Activated CD4-positive, alpha-beta memory T cell treated with anti-CD3 and anti-CD28 coated beads, Interleukin-2, amount 10 ng/mL, durations not matched to agents 7 days and 5 days (primary cell): ENCODE measurements around the gene RNF43. TPM values are rescaled to one million over a fixed set of nuclear protein-coding genes. Genes with fewer than 3 reads are reported as not detected.

Experiments used
- CTCF ChIA-PET: fragments of 350-600 bp; sonication (Branson Sonifier 250); formaldehyde crosslinking; loops from one replicate; lab custom pipeline; 2021; ENCODE audit warnings: antibody characterized with exemption, inconsistent platforms; lab: Charles Lee
- POLR2A ChIA-PET: fragments of 350-600 bp; sonication (Branson Sonifier 250); formaldehyde crosslinking; loops from one replicate; lab custom pipeline; 2021; ENCODE audit warnings: antibody characterized with exemption; lab: Charles Lee
- DNase-seq: peaks from one replicate; pipeline ENCODE4 v3.0.0-alpha.2; 2020
- H3K27ac Mint-ChIP-seq: one replicate; pipeline ENCODE4 v1.8.0; 2021; ENCODE audit warnings: mild to moderate bottlenecking, mixed read lengths
- H3K27me3 Mint-ChIP-seq: one replicate; pipeline ENCODE4 v1.8.0; 2021; ENCODE audit warnings: mixed read lengths
- H3K36me3 Mint-ChIP-seq: one replicate; pipeline ENCODE4 v1.8.0; 2021; ENCODE audit warnings: low read depth, mixed read lengths
- H3K4me1 Mint-ChIP-seq: one replicate; pipeline ENCODE4 v1.8.0; 2021; ENCODE audit warnings: mixed read lengths
- H3K4me3 Mint-ChIP-seq: one replicate; pipeline ENCODE4 v1.8.0; 2021; ENCODE audit warnings: mild to moderate bottlenecking, mixed read lengths
- H3K9me3 Mint-ChIP-seq: one replicate; pipeline ENCODE4 v1.8.0; 2021; ENCODE audit warnings: mixed read lengths
- total RNA-seq, 2 experiments: library from RNA; stranded (reverse); gene quantifications; one replicate each; pipeline ENCODE4 v1.2.3, GENCODE V29; 2021

Gene RNF43
- total RNA-seq, 2 experiments from 2014 or later = not detected

DNA sequence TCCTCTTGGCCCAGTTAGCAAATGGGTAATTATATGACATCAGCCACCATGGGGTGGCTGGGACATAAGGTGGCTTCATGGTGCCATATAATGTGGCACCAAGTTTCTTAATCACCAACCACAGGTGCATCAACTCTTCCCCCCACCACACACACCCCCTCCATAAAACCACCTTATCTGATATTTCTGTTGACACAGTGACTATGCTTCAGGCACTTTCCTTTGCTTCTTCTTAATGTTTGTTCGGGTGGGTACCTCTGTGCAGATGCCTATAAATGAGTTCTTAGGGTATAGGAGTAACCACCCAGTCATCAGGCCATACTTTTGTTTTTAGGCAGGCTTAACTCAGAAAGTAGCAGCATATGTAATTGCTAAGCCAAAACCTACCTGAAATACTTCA, 29.5 kb downstream of the RNF43 start:
- Mint-ChIP-seq H3K4me1 (peaks cover 11% of the 10 kb centered on the region), H3K4me3 (no peak overlapping the region), H3K27me3 (peaks cover 2% of the 10 kb centered on the region), H3K9me3 (no peaks in the 10 kb centered on the region), H3K36me3 (no peaks in the 10 kb centered on the region), H3K27ac (no peak overlapping the region)
- ChIA-PET POLR2A (interaction anchor here (1.3 kb wide), 1 partner anchor 44 kb away, joined by 3 read pairs; no protein-coding TSS in a partner anchor), CTCF (no interaction called here)
- no peak for DNase-seq

DNA sequence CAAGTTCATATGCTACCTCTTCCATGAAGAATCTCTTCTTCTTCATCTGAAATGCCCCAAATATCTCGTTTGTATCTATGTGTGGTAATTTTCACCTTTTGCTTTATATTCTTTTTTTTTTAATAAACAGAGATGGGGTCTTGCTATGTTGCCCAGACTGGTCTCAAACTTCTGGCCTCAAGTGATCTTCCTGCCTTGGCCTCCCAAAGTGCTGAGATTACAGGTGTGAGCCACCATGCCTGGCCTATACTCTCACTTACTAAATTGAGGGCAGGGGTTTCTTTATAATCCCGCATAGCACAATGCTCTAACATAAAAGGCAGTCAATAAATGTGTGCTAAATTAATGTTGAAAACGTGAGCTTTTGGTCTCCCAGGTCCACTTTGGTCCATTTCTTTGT, 30.6 kb downstream of the RNF43 start:
- H3K27ac Mint-ChIP-seq = no peak overlapping the region
- CTCF ChIA-PET = no interaction called here
- POLR2A ChIA-PET = interaction anchor here (1.3 kb wide), 1 partner anchor 42 kb away, joined by 3 read pairs; no protein-coding TSS in a partner anchor
- no peaks in the 10 kb centered on the region for H3K36me3 Mint-ChIP-seq
- H3K4me1 Mint-ChIP-seq = peaks cover 22% of the 10 kb centered on the region
- no peak overlapping the region for H3K4me3 Mint-ChIP-seq
- H3K27me3 Mint-ChIP-seq = peaks cover 2% of the 10 kb centered on the region
- DNase-seq = no peak
- no peaks in the 10 kb centered on the region for H3K9me3 Mint-ChIP-seq

DNA sequence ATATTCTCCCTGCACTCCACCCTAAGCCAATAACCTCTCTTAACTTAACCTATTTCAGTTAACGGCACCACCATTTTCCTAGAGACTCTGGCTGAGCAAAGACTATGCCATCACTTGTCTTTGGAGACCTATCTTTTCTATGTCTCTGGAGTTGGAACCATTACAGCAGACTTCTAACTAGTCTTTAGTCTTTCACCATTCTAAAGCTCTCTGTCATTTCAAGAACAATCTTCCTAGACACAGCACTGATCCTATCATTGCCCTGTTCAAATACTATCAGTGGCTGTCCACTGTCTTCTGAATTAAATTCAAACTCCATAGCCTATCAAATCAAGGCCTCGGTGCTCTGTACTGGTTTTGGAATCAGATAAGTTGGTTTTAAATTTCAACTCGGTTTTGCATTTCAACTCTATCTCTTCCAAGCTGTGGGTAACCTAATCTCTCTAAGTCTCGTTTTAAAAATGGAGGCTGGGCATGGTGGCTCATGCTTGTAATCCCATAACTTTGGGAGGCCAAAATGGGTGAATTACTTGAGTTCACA, 31.9 kb downstream of the RNF43 start:
- Mint-ChIP-seq H3K4me1 (peaks cover 26% of the 10 kb centered on the region), H3K4me3 (no peak overlapping the region), H3K9me3 (no peaks in the 10 kb centered on the region), H3K27me3 (peaks cover 2% of the 10 kb centered on the region), H3K36me3 (no peaks in the 10 kb centered on the region), H3K27ac (no peak overlapping the region)
- no peak for DNase-seq
- ChIA-PET CTCF (no interaction called here), POLR2A (interaction anchor here (0.8 to 8.0 kb wide), 2 partner anchors 32 to 58 kb away, joined by 3 to 55 read pairs; partner anchors contain the start of gene SUPT4H1)

DNA sequence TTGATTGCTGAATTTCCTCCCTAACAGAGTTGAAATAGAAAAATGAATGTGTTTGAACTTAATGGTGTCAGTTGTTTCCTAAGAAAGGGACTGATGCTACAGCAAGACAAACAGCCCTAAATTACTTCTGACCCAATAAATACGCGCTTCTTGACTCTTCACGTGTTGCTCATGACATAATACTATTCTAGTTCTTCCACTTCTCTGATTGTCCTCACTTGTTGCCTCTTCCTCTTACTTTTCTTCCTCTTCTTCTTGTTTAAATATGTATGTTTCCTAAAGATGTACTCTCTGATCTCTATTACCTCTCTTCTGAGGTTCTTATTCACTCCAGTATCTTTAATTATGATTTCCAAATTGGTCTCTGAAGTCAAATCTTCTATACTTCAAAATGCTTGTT, 32.4 kb downstream of the RNF43 start:
- H3K4me1 Mint-ChIP-seq = peaks cover 26% of the 10 kb centered on the region
- H3K27me3 Mint-ChIP-seq = peaks cover 2% of the 10 kb centered on the region
- H3K9me3 Mint-ChIP-seq = no peaks in the 10 kb centered on the region
- no peak overlapping the region for H3K27ac Mint-ChIP-seq
- ChIA-PET CTCF (interaction anchor here (0.9 kb wide), 1 partner anchor 31 kb away, joined by 3 read pairs; no protein-coding TSS in a partner anchor), POLR2A (interaction anchor here (0.8 to 8.0 kb wide), 2 partner anchors 31 to 57 kb away, joined by 3 to 55 read pairs; partner anchors contain the start of gene SUPT4H1)
- H3K36me3 Mint-ChIP-seq = no peaks in the 10 kb centered on the region
- H3K4me3 Mint-ChIP-seq = no peak overlapping the region
- no peak for DNase-seq

DNA sequence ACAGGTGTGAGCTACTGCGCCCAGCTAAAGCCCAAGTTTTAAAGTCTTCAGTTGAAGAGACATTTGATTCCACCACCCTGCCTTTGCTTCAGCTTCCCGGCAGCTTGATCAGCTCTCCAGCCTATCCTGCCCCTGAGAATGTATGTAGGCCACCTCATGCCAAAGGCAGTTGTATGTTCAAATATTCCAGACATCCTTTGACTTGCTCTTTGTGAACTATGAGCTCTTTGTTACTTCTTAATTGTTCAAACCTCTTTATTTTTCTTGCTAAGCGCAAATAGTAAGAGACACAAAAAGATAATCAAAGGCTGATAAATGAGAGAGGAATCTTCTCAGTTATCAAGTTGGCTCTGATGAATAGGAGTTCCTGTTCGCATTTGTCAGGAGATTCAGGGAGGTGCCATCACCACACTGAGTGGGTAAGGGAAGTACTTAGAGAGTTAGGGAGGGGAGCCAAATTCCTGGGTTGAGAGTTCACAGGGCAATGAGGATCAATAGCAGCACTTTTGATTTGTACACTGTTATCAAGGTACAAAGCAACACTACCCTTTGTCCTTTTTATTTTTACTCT, 33.4 kb downstream of the RNF43 start:
- Mint-ChIP-seq H3K36me3 (no peaks in the 10 kb centered on the region), H3K4me1 (peaks cover 33% of the 10 kb centered on the region), H3K4me3 (no peak overlapping the region)

DNA sequence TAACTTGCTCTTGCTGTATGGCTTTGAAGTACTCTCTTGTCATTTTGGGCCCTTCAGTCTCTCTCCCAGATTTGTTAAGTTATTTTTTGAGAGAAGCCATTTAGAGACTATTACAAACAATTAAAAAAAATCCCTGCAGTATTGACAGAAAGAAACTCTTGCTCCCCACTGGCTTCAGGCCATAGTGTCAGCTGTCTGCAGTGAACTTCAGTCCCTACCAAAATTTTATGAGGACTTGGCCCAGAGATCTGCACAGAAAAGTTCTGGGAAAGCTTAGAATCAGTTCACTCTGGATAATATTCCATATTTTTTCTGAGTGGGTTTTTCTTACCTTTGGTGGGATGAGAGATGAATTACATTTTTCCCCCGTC, 34.5 kb downstream of the RNF43 start:
- CTCF ChIA-PET = no interaction called here
- H3K36me3 Mint-ChIP-seq = no peaks in the 10 kb centered on the region
- no peak for DNase-seq
- POLR2A ChIA-PET = interaction anchor here (0.6 to 8.0 kb wide), 5 partner anchors 19 to 65 kb away, joined by 3 to 55 read pairs (median 6); partner anchors contain the start of gene SUPT4H1
- peaks cover 38% of the 10 kb centered on the region for H3K4me1 Mint-ChIP-seq
- no peaks in the 10 kb centered on the region for H3K9me3 Mint-ChIP-seq
- H3K4me3 Mint-ChIP-seq = no peak overlapping the region
- no peak overlapping the region for H3K27ac Mint-ChIP-seq
- no peaks in the 10 kb centered on the region for H3K27me3 Mint-ChIP-seq

More for the DNA sequence above, 33.4 kb downstream of the RNF43 start:
- H3K9me3 Mint-ChIP-seq = no peaks in the 10 kb centered on the region
- CTCF ChIA-PET = interaction anchor here (0.8 to 0.9 kb wide), 2 partner anchors 32 to 34 kb away, joined by 3 read pairs; partner anchors contain the start of gene RNF43
- H3K27ac Mint-ChIP-seq = no peak overlapping the region
- POLR2A ChIA-PET = interaction anchor here (8.0 kb wide), 1 partner anchor 30 kb away, joined by 55 read pairs; the partner anchor contains the start of gene SUPT4H1
- no peak for DNase-seq
- peaks cover under 1% of the 10 kb centered on the region for H3K27me3 Mint-ChIP-seq

DNA sequence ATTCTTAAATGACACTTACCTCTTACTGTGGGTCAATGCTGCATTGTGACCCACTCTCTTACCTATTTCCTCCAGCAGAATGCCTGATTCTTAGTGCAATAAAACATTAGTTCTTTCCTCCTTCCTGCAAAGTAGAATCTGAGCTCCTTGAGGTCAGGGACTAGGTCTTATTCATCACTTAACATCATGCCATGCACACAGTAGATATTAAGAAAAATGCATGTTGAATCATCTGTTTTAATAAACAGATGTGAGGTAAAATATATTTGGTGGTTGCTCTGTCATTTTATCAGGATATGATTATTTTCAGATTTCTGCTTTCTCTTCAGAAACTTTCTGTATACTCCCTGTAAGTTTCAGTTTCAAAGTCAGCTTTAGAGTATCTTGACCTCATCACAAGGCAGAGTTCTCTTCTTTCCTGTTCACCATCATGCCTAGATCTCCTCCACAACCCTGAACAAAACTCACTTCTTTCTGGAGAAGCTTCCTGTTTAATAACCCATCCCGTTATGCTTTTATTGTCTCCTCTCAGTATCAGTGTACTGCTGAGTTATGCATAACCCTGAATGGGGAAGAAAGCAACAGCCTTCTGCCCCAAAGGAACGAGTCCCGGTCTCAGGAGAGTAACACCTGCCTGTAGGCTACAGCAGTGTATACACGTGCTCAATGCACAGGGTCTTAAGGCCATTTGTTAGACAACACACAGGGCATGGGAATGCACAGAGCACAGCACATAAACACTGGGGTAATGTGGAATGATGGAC, 35.0 kb downstream of the RNF43 start:
- no peaks in the 10 kb centered on the region for H3K9me3 Mint-ChIP-seq
- no peak for DNase-seq
- ChIA-PET CTCF (interaction anchor here (0.6 kb wide), 1 partner anchor 101 kb away, joined by 4 read pairs; no protein-coding TSS in a partner anchor), POLR2A (interaction anchor here (0.6 to 8.0 kb wide), 10 partner anchors 14 to 65 kb away, joined by 3 to 55 read pairs (median 5); partner anchors contain the start of gene SUPT4H1)
- no peaks in the 10 kb centered on the region for H3K27me3 Mint-ChIP-seq
- H3K36me3 Mint-ChIP-seq = no peaks in the 10 kb centered on the region
- H3K27ac Mint-ChIP-seq = peak overlapping the region; percentile 53
- peaks cover 36% of the 10 kb centered on the region for H3K4me1 Mint-ChIP-seq
- no peak overlapping the region for H3K4me3 Mint-ChIP-seq

DNA sequence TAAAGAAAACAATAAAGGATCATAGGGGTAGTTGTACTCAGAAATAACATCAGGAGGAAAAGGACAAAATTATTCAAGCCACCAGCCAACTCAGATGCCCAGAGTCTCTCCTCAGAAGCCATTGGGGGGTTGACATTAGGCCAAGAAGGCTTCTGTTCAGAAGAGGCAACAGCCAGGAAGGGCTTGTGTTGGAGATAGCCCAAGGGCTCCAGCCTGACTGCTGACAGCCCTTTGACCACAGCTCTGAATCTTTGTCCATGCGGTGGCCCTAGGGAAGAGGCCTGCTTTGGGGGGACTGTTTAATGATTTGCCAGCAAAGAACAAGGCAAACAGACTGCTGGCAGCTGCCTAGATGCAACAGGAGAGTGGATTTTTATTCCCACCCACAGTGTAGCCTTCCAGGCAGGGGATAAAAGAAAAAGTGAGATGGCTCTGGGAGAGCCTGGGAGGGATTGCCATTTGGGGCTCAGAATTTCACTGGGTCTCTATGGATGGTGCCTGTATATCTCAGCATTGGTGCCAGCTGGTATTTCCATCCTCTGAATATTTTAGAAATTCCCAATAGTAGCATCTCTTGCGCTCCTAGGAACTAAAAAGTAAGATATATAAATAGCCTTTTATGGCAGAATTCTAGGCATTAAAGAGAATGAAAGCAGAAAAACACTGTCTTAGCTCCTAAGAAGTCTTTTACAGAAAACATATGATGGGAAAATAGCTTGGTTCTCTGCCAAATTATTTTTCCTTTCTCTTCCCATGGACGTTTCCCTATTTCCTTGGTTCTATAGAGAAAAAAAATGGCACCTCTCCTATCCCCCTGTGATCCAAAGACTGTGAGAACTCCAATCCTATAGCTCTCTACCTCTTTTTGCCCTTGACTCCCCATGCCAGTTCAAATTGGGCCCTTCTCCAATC, 36.0 kb downstream of the RNF43 start:
- Mint-ChIP-seq H3K4me3 (no peak overlapping the region), H3K9me3 (no peaks in the 10 kb centered on the region), H3K27ac (peak overlapping the region; percentile 53), H3K4me1 (peaks cover 36% of the 10 kb centered on the region), H3K36me3 (no peaks in the 10 kb centered on the region), H3K27me3 (no peaks in the 10 kb centered on the region)
- ChIA-PET CTCF (interaction anchor here (0.6 kb wide), 1 partner anchor 100 kb away, joined by 4 read pairs; no protein-coding TSS in a partner anchor), POLR2A (interaction anchor here (0.7 to 8.0 kb wide), 8 partner anchors 13 to 64 kb away, joined by 3 to 55 read pairs (median 5); partner anchors contain the start of gene SUPT4H1)
- no peak for DNase-seq

DNA sequence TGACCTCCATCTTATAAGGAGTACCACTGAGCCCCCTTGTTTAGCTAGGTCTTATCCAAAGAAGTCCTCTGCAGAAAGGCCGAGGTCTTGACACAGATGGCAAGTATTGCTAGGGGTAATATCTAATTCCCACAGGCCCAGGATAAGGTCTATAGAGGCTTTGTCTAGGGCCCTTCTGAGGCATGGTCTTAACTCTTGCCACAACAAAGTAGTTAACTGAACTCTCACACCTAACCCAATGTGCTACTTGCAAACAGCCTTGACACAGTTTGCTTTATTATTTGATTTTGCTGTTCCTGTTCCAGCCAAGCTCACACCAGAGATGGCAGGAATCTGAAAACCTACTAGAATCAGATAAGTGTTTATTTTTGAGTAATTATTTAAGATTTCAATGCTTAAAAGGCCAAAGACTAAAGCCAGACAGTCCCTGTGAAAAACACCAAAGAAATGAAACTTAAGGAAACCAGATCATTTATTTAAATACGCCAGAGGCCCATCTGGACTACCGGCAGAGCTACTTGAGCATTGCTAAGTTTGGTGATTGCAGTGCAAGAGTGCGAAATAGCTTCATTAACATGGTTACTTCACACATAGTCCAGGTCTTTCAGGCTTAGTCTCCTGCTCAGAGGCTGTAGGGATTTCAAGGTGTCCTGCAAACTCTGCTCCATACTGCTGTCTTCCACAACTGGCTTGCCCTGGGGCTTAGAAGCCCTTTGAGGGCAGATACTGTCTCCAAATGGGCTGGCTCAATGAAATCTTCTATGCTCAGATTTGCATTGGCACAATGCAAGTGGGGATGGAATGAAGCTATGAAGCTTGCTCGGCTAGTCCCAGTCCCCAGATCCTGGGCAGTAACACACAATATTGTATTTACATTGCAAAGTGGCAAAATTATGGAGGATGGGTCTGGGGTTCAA, 36.9 kb downstream of the RNF43 start:
- H3K4me3 Mint-ChIP-seq = no peak overlapping the region
- peaks cover 36% of the 10 kb centered on the region for H3K4me1 Mint-ChIP-seq
- DNase-seq = no peak
- CTCF ChIA-PET = interaction anchor here (1.2 to 1.3 kb wide), 2 partner anchors 12 to 37 kb away, joined by 3 to 5 read pairs; partner anchors contain the start of gene RNF43
- H3K36me3 Mint-ChIP-seq = no peaks in the 10 kb centered on the region
- POLR2A ChIA-PET = interaction anchor here (0.7 to 8.0 kb wide), 8 partner anchors 12 to 251 kb away, joined by 3 to 55 read pairs (median 4); partner anchors contain the start of gene SUPT4H1
- no peaks in the 10 kb centered on the region for H3K27me3 Mint-ChIP-seq
- no peak overlapping the region for H3K27ac Mint-ChIP-seq
- H3K9me3 Mint-ChIP-seq = no peaks in the 10 kb centered on the region

DNA sequence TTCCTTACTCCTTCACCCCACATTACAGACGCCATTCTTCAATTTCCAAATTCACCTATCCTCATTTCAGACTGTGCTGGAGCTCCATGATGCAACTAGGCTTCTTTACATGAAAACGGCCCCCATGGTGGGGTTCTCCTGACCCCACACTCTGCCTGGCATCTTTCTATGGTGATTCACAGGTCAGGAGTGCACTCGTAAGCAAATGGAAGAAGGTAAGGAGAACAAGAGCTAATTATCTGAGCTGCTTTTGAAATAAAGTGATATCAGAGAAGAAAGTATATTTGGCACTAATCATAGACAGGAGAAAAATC, 37.9 kb downstream of the RNF43 start:
- ChIA-PET CTCF (interaction anchor here (1.2 to 1.4 kb wide), 3 partner anchors 11 to 62 kb away, joined by 3 to 6 read pairs (median 5); partner anchors contain the start of gene RNF43), POLR2A (interaction anchor here (0.7 to 8.0 kb wide), 5 partner anchors 16 to 252 kb away, joined by 3 to 55 read pairs (median 3); partner anchors contain the start of gene SUPT4H1)
- Mint-ChIP-seq H3K4me3 (no peak overlapping the region), H3K27me3 (no peaks in the 10 kb centered on the region), H3K27ac (no peak overlapping the region), H3K9me3 (no peaks in the 10 kb centered on the region), H3K4me1 (peaks cover 36% of the 10 kb centered on the region), H3K36me3 (no peaks in the 10 kb centered on the region)
- no peak for DNase-seq
